Motor neuron (in vitro differentiated cells): Measurements from ENCODE around the gene ITGA2. TPM values are rescaled to one million over a fixed set of nuclear protein-coding genes. Genes with fewer than 3 reads are reported as not detected.

ENCODE experiments used
- ATAC-seq, 8 experiments: fragments of 200-7000 bp; cut with Tn5 transposase; replicated peaks in 6 of 8; 2 replicates each; pipeline ENCODE4 v1.8.0; 2021; ENCODE audit warnings: mild to moderate bottlenecking in 8 of 8, moderate library complexity in 8 of 8
- H3K27ac ChIP-seq, 2 donors: fragments of 250-450 bp; sonication (Bioruptor Pico); 2 replicates each; pipeline ENCODE4 v1.9.0; 2021; ENCODE audit warnings: antibody characterized with exemption in 2 of 2, mild to moderate bottlenecking in 2 of 2, moderate library complexity in 1 of 2
- H3K4me1 ChIP-seq, 2 donors: fragments of 250-450 bp; sonication (Bioruptor Pico); replicated peaks in 1 of 2; 2 replicates each; pipeline ENCODE4 v1.6.1; 2021; ENCODE audit warnings: antibody characterized with exemption in 2 of 2, mild to moderate bottlenecking in 2 of 2, moderate library complexity in 1 of 2
- H3K4me3 ChIP-seq, 5 donors: fragments of 250-450 bp; sonication (Bioruptor Pico); 2 replicates each; pipeline ENCODE4 v1.9.0; 2021; ENCODE audit warnings: antibody characterized with exemption in 5 of 5, mild to moderate bottlenecking in 5 of 5, moderate library complexity in 4 of 5
- WGBS, 10 experiments: fragments of 450-650 bp; shearing (Covaris generic); methylation state at CpG; one replicate each; pipeline ENCODE4 v1.0.0; 2022; 5-methylcytosine and 5-hydroxymethylcytosine counted together
- in situ Hi-C, 9 experiments: fragments of 400-800 bp; cut with MboI; loops; one replicate each; pipeline ENCODE4 v1.15.0; 2021; ENCODE audit warnings: low sequenced_read_pairs in 9 of 9, low pct_unique_long_range_greater_than_20kb in 2 of 9; ENCODE audit not compliant: unreplicated experiment in 9 of 9
- total RNA-seq, 8 experiments: library from RNA; unstranded; fragments of 300-600 nt; gene quantifications; 2 replicates each; pipeline versions ENCODE4 v1.2.3 to v1.2.4, GENCODE V29; 2022

ITGA2 gene
- 1 to 10 TPM in 4 of 8 experiments, under 1 TPM in 4; 0.65 to 3.1 (median 1.1) TPM for total RNA-seq

DNA sequence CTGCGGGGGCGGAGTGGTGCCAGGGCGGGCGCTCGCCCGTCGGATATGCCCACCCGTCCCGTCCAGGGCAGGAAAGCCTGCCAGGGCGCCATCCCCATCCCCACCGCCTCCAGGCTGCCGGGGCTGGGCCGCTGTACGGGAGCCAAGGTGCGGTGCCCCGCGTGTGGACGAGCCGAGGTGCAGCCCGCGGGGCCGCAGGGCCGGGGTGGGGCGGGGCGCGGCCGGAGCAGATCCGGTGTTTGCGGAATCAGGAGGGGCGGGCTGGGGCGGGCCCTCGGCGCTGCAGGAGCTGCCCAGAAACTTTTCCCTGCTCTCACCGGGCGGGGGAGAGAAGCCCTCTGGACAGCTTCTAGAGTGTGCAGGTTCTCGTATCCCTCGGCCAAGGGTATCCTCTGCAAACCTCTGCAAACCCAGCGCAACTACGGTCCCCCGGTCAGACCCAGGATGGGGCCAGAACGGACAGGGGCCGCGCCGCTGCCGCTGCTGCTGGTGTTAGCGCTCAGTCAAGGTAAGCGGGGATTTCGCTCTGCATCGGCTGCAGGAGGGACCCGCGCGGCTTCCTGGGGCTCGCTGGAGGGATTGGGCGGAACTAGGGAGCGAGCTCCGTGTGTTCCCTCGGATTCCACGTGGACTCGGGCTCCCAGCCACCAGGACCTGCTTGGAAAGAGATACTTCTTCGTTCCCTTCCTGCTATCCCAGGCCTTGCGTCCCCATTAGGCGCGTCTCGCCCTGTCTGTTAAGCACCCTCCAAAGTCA is at the start of gene ITGA2:
ITGA2 (plus strand) TSS at position 328 of the 756 bp plus-strand sequence; CDS start at position 445, 117 bp downstream.
- in situ Hi-C loops, result no loop called here
- H3K27ac ChIP-seq, result no peak within 1 kb of the TSS
- peaks cover 0 to 3% of the 10 kb centered on the region in 2 donors for H3K4me1 ChIP-seq
- whole genome bisulfite sequencing, 10 experiments, result 0% methylated on average over 1 to 6 of the region's 64 CpGs; no CpG with 5 or more reads in 8 of the 10 experiments
- H3K4me3 ChIP-seq, result peak within 1 kb of the TSS; percentile 31 to 45 (median 40)
- ATAC-seq, result peak; percentile 64 to 84 (median 80)

GRCh38 chr5:52943285-52943684 is 45.9 kb upstream of the ITGA2 start:
- H3K4me1 ChIP-seq, result no peaks in the 10 kb centered on the region
- H3K4me3 ChIP-seq, result no peak overlapping the region
- no peak for ATAC-seq
- in situ Hi-C loops, result loop anchor here in 2 of 9 experiments (10.0 to 25.0 kb wide), 2 partner anchors 144 to 152 kb away; no protein-coding TSS in a partner anchor
- H3K27ac ChIP-seq, result no peak overlapping the region
- 89 to 100% (median 100%) methylated on average over 1 of the region's 2 CpGs; no CpG with 5 or more reads in 7 of the 10 experiments for WGBS, 10 experiments

- WGBS, 10 experiments, result 80 to 100% (median 98%) methylated on average over 1 to 5 of the region's 7 CpGs; no CpG with 5 or more reads in 6 of the 10 experiments
- no peak overlapping the region for H3K27ac ChIP-seq
- H3K4me3 ChIP-seq, result no peak overlapping the region
- no peaks in the 10 kb centered on the region for H3K4me1 ChIP-seq
- in situ Hi-C loops, result loop anchor here in 2 of 9 experiments (10.0 to 25.0 kb wide), 2 partner anchors 143 to 151 kb away; no protein-coding TSS in a partner anchor
- ATAC-seq, result no peak
These were observed 45.3 kb upstream of the ITGA2 start for GRCh38 chr5:52943808-52944207.

DNA sequence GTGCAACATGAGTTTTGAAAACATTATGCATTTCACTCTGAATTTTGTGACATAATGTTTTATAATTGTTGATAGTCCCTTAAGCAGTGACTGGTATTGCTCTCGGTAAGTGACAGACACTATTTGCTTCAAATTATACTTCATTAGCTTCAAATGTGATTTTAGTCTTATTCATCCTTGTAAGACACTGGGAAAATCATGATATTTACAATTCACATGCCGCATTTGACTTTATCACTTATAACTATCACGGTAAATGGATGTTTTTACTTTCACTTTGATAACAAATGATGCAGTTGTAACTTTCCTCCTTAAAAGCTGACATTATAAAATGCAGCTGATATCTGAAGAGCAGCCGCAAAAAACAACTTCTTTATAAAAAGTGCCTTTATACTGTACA is 44.1 kb upstream of the ITGA2 start:
- no peak overlapping the region for H3K4me3 ChIP-seq
- 0 to 98% (median 89%) methylated on average over 2 to 4 of the region's 4 CpGs for WGBS, 10 experiments
- H3K27ac ChIP-seq, result no peak overlapping the region
- H3K4me1 ChIP-seq, result no peaks in the 10 kb centered on the region
- no peak for ATAC-seq
- in situ Hi-C loops, result loop anchor here in 2 of 9 experiments (10.0 to 25.0 kb wide), 2 partner anchors 142 to 150 kb away; no protein-coding TSS in a partner anchor

DNA sequence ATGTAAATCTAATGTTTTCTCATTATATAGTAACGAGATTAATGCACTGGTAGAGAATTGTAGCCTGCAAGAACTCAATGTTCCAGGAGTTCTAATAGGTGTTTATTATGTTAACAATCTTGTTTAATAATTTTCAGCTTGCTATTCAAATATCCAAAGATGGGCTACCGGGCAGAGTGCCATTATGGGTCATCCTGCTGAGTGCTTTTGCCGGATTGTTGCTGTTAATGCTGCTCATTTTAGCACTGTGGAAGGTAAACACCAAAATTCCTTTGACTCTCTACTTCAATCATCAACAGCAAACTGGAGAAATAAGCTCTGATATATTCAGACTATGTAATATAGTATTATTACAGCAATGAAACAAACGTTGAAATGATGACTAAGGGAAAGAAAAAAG is 41.9 kb upstream of the ITGA2 start:
- H3K4me1 ChIP-seq, result no peaks in the 10 kb centered on the region
- WGBS, 10 experiments, result 36 to 72% (median 61%) methylated on average over 1 to 4 of the region's 4 CpGs
- no peak overlapping the region for H3K4me3 ChIP-seq
- H3K27ac ChIP-seq, result no peak overlapping the region
- ATAC-seq, result no peak
- in situ Hi-C loops, result loop anchor here in 2 of 9 experiments (10.0 to 25.0 kb wide), 2 partner anchors 140 to 148 kb away; no protein-coding TSS in a partner anchor

DNA sequence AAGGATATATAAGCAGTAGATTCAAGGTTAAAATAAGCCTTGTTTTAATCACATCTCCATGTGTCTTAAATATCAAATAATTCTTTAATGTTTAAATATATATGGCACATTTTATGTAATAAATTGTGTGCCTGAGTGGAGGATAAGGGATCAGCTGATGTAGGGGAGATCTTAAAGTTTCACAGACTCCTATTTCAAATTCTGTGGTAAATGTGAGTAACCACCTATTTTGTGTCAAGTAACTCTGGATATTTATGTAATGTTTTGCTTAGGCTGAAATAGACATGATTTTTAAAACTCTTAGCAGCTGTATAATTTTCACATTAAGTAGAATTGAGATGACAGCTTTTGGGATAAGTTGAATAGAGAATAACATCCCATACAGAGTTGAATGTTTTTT is 41.3 kb upstream of the ITGA2 start:
- no peak overlapping the region for H3K27ac ChIP-seq
- in situ Hi-C loops, result loop anchor here in 2 of 9 experiments (10.0 to 25.0 kb wide), 2 partner anchors 139 to 147 kb away; no protein-coding TSS in a partner anchor
- no peak overlapping the region for H3K4me3 ChIP-seq
- no peak for ATAC-seq
- H3K4me1 ChIP-seq, result no peaks in the 10 kb centered on the region

GRCh38 chr5:52948418-52949076 is 40.6 kb upstream of the ITGA2 start:
- Histone ChIP-seq H3K4me3 (no peak overlapping the region), H3K4me1 (no peaks in the 10 kb centered on the region), H3K27ac (no peak overlapping the region)
- in situ Hi-C loops, result loop anchor here in 2 of 9 experiments (10.0 to 25.0 kb wide), 2 partner anchors 139 to 146 kb away; no protein-coding TSS in a partner anchor
- 0 to 100% (median 33%) methylated on average over 1 of the region's 1 CpG; no CpG with 5 or more reads in 2 of the 10 experiments for WGBS, 10 experiments
- peak; percentile 74 to 99 (median 84) for ATAC-seq

DNA sequence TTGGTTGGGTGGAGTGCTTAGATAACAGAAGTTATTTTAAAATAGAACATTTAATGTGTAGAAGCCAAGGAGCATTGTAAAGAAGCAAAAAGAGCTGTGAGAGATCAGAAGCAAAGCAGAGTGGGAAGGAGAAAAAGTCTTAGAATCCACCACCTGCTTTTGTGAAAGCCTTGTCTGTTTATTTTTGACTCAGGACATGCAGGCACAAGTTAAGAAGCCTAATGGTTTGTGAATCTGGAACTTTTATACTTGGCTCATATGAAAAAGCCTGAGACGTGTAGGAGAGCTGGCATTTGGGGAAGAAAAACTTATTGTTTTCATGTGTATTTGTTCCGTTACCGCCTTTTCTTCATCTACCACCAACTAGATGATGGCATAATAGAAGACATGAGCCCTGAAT is 38.5 kb upstream of the ITGA2 start:
- peak in 1 of 8 experiments; percentile 21 for ATAC-seq
- WGBS, 10 experiments, result 81 to 100% (median 92%) methylated on average over 1 to 3 of the region's 3 CpGs; no CpG with 5 or more reads in 2 of the 10 experiments
- H3K4me1 ChIP-seq, result no peaks in the 10 kb centered on the region
- in situ Hi-C loops, result loop anchor here in 3 of 9 experiments (10.0 to 25.0 kb wide), 2 partner anchors 137 to 144 kb away; no protein-coding TSS in a partner anchor
- no peak overlapping the region for H3K4me3 ChIP-seq
- no peak overlapping the region for H3K27ac ChIP-seq

DNA sequence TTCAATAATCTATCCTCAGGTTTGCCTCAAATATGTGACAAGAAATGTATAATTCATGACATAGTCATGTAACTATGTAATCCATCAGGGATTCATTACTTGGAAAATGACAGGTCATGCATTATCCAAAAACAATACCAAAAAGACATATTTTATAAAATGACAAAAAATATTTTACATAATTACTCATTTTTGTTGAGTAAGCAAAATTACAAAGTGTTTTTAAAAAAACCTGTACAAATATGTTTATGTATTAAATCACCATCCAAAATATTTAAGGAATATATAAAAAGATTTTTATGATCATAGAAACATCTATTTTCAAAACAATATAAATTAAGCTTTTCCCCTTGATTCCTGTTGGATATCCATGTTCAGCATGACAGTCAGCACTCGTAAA is 36.7 kb upstream of the ITGA2 start:
- H3K27ac ChIP-seq, result no peak overlapping the region
- no peaks in the 10 kb centered on the region for H3K4me1 ChIP-seq
- in situ Hi-C loops, result loop anchor here in 3 of 9 experiments (10.0 to 25.0 kb wide), 2 partner anchors 135 to 142 kb away; no protein-coding TSS in a partner anchor
- no peak for ATAC-seq
- H3K4me3 ChIP-seq, result no peak overlapping the region
- WGBS, 10 experiments, result 50 to 100% (median 96%) methylated on average over 1 of the region's 1 CpG

- peak in 1 of 8 experiments; percentile 20 for ATAC-seq
- Histone ChIP-seq H3K27ac (no peak overlapping the region), H3K4me1 (no peaks in the 10 kb centered on the region), H3K4me3 (no peak overlapping the region)
- in situ Hi-C loops, result loop anchor here in 3 of 9 experiments (10.0 to 25.0 kb wide), 2 partner anchors 131 to 139 kb away; no protein-coding TSS in a partner anchor
- WGBS, 10 experiments, result 47 to 100% (median 90%) methylated on average over 1 to 4 of the region's 4 CpGs; no CpG with 5 or more reads in 6 of the 10 experiments
These were observed 33.1 kb upstream of the ITGA2 start for GRCh38 chr5:52956014-52956413.

DNA sequence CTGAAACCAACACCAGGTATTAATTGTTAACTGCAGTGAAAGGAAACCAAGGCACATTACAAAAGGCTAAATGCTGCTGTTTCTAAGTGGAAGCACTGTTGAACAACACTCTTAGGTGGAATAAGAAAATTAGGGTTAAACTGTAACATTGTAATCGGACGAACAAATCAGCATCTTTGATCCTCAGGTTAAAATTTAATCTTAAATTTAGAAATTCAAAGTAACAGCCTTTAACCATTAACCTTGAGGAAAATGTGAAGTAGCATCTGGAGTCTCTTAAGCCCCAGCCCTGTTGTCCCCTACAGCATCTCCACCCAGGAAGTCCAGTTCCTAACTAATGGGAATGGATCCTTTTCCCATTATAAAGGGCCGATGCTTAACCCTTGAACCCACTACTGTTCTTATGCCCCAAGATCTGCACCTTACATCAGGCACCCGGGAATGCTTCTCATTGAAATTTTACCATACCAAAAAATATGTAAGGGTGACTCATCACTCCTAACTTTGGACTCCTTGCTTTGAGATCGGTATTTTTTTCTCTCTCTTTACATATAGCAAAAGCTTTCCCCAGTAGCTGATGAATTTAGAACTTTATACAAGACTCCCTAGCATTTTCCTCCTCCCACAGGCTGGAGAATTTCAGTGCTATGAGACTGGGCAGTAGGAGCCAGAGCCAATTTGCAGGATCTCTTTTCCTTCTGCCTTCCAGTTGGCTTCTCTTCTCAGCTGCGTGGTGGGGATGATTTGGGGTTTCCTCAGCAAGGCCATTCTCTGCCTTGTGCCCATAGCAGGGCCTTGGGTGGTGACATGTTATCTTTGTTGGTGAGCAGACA is 32.0 kb upstream of the ITGA2 start:
- Histone ChIP-seq H3K4me3 (no peak overlapping the region), H3K4me1 (no peaks in the 10 kb centered on the region), H3K27ac (no peak overlapping the region)
- in situ Hi-C loops, result loop anchor here in 3 of 9 experiments (10.0 to 25.0 kb wide), 2 partner anchors 130 to 138 kb away; no protein-coding TSS in a partner anchor
- peak in 2 of 8 experiments; percentile 39 to 56 for ATAC-seq
- WGBS, 10 experiments, result 41 to 76% (median 55%) methylated on average over 1 to 6 of the region's 6 CpGs

GRCh38 chr5:52961274-52961681 is 27.9 kb upstream of the ITGA2 start:
- in situ Hi-C loops, result loop anchor here in 2 of 9 experiments (25.0 kb wide), 1 partner anchor 126 kb away; no protein-coding TSS in a partner anchor
- Histone ChIP-seq H3K4me1 (no peaks in the 10 kb centered on the region), H3K27ac (no peak overlapping the region), H3K4me3 (no peak overlapping the region)
- peak in 1 of 8 experiments; percentile 9 for ATAC-seq
- WGBS, 10 experiments, result 0 to 100% (median 69%) methylated on average over 1 to 2 of the region's 2 CpGs
